Measurements from ENCODE around the gene JPT1.
"Not testable (repeated sequence)": the region's sequence is repeated elsewhere in the genome, so short reads cannot be mapped to it uniquely, and the experiment has no call there.

JPT1 gene

DNA sequence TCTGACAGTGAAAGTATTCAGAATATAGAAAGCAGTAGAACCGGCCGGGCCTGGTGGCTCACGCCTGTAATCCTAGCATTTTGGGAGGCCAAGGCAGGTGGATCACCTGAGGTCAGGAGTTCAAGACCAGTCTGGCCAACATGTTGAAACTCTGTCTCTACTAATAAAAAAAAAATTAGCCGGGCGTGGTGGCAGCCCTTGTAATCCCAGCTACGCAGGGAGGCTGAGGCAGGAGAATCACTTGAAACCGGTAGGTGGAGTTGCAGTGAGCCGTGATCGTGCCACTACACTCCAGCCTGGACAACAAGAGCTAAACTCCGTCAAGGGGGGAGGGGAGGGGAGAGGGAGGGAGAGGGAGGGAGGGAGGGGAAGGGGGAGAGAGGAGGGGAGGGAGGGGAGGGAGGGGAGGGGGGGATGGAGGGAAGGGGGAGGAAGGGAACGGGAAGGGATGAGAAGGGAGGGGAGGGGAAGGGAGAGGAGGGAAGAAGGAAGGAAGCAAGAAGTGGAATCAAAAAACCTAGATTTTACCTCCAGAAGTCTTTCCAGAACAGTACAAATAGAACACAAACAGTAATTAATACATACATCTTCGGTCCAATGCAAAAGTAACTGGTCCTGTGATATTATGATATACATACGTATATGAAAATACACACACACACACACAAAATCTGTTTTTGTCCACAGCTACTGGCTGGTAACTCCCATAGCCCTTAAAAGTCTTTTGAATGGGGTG lies 11.9 kb downstream of the JPT1 start:
- H3K79me2 ChIP-seq (ENCODE audit: low read length), result peaks cover 28% of the 10 kb centered on the region
- TF ChIP-seq, protein P1, sequence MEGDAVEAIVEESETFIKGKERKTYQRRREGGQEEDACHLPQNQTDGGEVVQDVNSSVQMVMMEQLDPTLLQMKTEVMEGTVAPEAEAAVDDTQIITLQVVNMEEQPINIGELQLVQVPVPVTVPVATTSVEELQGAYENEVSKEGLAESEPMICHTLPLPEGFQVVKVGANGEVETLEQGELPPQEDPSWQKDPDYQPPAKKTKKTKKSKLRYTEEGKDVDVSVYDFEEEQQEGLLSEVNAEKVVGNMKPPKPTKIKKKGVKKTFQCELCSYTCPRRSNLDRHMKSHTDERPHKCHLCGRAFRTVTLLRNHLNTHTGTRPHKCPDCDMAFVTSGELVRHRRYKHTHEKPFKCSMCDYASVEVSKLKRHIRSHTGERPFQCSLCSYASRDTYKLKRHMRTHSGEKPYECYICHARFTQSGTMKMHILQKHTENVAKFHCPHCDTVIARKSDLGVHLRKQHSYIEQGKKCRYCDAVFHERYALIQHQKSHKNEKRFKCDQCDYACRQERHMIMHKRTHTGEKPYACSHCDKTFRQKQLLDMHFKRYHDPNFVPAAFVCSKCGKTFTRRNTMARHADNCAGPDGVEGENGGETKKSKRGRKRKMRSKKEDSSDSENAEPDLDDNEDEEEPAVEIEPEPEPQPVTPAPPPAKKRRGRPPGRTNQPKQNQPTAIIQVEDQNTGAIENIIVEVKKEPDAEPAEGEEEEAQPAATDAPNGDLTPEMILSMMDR (IDR thresholded peaks at IDR 0.05; ENCODE audit: low read depth, low read length), result no peak
- TF ChIP-seq EZH2phosphoT487 (IDR thresholded peaks at IDR 0.05; ENCODE audit: low read depth), result no peak
- H3K27ac ChIP-seq (ENCODE audit: low read length), result no peak overlapping the region
- H3K9me3 ChIP-seq (ENCODE audit: insufficient read depth, low read length), result no peaks in the 10 kb centered on the region
- no peak overlapping the region for H3K4me3 ChIP-seq (ENCODE audit: low read length)
- H3K4me1 ChIP-seq (ENCODE audit: low read length), result peaks cover 2% of the 10 kb centered on the region
- peaks cover 50% of the 10 kb centered on the region for H3K36me3 ChIP-seq (replicated peaks; ENCODE audit: low read depth, low read length)
- H3K9ac ChIP-seq (ENCODE audit: low read length), result no peak overlapping the region
- H3K4me2 ChIP-seq (ENCODE audit: low read length), result no peak overlapping the region
- H2AFZ ChIP-seq (ENCODE audit: low read depth, low read length), result no peak overlapping the region
- H3K27me3 ChIP-seq (ENCODE audit: low read depth, low read length), result no peaks in the 10 kb centered on the region
- H4K20me1 ChIP-seq (ENCODE audit: insufficient read depth, low read length), result no peaks in the 10 kb centered on the region

DNA sequence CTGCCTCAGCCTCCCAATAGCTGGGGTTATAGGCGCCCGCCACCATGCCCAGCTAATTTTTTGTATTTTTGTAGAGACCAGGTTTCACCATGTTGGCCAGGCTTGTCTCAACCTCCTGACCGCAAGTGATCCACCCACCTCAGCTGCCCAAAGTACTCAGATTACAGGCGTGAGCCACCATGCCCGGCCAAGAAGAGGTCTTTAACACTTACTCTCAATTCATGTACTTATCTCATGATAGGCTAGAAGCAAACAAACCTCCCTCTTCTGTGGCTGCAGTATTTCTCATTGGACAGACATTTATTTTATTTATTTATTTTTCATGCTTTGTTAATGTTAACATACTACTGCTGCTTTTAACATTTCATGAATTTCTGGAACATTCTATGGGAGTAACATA lies 15.8 kb downstream of the JPT1 start:
- Histone ChIP-seq H3K79me2 (ENCODE audit: low read length) (peaks cover 10% of the 10 kb centered on the region), H3K9ac (ENCODE audit: low read length) (no peak overlapping the region), H3K36me3 (replicated peaks; ENCODE audit: low read depth, low read length) (peaks cover 29% of the 10 kb centered on the region), H4K20me1 (ENCODE audit: insufficient read depth, low read length) (no peaks in the 10 kb centered on the region; the same call in 1 of the 2 replicates), H3K4me3 (ENCODE audit: low read length) (no peak overlapping the region), H3K4me2 (ENCODE audit: low read length) (no peak overlapping the region), H2AFZ (ENCODE audit: low read depth, low read length) (no peak overlapping the region), H3K9me3 (ENCODE audit: insufficient read depth, low read length) (no peaks in the 10 kb centered on the region), H3K27ac (ENCODE audit: low read length) (no peak overlapping the region), H3K4me1 (ENCODE audit: low read length) (no peaks in the 10 kb centered on the region), H3K27me3 (ENCODE audit: low read depth, low read length) (no peaks in the 10 kb centered on the region)
- TF ChIP-seq, protein P1 (IDR thresholded peaks at IDR 0.05; ENCODE audit: low read depth, low read length), result no peak
- TF ChIP-seq EZH2phosphoT487 (IDR thresholded peaks at IDR 0.05; ENCODE audit: low read depth), result no peak

DNA sequence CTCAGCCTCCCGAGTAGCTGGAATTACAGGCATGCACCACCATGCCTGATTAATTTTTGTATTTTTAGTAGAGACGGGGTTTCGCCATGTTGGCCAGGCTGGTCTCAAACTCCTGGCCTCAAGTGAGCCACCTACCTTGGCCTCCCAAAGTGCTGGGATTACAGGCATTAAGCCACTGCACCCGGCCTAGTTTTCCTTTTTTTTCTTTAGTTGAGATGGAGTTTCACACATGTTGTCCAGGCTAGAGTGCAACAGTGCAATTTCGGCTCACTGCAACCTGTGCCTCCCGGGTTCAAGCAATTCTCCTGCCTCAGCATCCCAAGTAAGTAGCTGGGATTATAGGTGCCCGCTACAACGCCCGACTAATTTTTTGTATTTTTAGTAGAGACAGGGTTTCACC lies 16.6 kb downstream of the JPT1 start:
- not testable (repeated sequence) for H3K4me1 ChIP-seq (ENCODE audit: low read length); H4K20me1 ChIP-seq (ENCODE audit: insufficient read depth, low read length); H3K4me3 ChIP-seq (ENCODE audit: low read length); H3K79me2 ChIP-seq (ENCODE audit: low read length); H3K27ac ChIP-seq (ENCODE audit: low read length); H3K9ac ChIP-seq (ENCODE audit: low read length); H3K9me3 ChIP-seq (ENCODE audit: insufficient read depth, low read length); H3K4me2 ChIP-seq (ENCODE audit: low read length); H2AFZ ChIP-seq (ENCODE audit: low read depth, low read length); H3K27me3 ChIP-seq (ENCODE audit: low read depth, low read length)
- peaks cover 25% of the 10 kb centered on the region for H3K36me3 ChIP-seq (replicated peaks; ENCODE audit: low read depth, low read length)

DNA sequence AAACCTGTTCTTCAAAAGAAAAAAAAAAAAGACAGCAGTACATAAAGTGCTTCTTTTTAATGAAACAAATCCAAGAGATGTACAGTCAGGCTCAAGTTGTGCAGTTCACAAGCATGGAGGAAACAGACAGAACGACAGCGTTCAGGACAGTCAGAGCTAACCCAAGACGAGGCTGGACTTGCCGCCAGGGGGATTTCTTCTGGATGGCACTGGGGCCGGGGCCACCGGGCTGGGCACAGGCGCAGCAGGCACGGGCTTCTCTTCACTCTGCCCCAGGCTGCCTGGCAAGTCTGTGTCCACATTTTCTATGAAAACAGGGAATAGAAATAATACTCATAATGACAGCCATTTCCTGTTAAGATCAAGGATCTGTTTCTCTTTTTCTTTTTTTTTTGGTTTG lies 18.4 kb downstream of the JPT1 start:
- Histone ChIP-seq H2AFZ (ENCODE audit: low read depth, low read length) (no peak overlapping the region), H4K20me1 (ENCODE audit: insufficient read depth, low read length) (no peaks in the 10 kb centered on the region; the same call in 1 of the 2 replicates), H3K27ac (ENCODE audit: low read length) (no peak overlapping the region), H3K9me3 (ENCODE audit: insufficient read depth, low read length) (no peaks in the 10 kb centered on the region), H3K4me2 (ENCODE audit: low read length) (no peak overlapping the region), H3K9ac (ENCODE audit: low read length) (no peak overlapping the region), H3K27me3 (ENCODE audit: low read depth, low read length) (no peaks in the 10 kb centered on the region), H3K4me1 (ENCODE audit: low read length) (peaks cover 4% of the 10 kb centered on the region; the same call in 1 of the 2 replicates), H3K36me3 (replicated peaks; ENCODE audit: low read depth, low read length) (peaks cover 19% of the 10 kb centered on the region), H3K4me3 (ENCODE audit: low read length) (no peak overlapping the region), H3K79me2 (ENCODE audit: low read length) (peaks cover 4% of the 10 kb centered on the region; the same call in 1 of the 2 replicates)
- TF ChIP-seq EZH2phosphoT487 (IDR thresholded peaks at IDR 0.05; ENCODE audit: low read depth), result no peak
- TF ChIP-seq, protein P1 (IDR thresholded peaks at IDR 0.05; ENCODE audit: low read depth, low read length), result no peak
